GM18505 (cell line): ENCODE measurements around the gene USH1G.
"Not testable (repeated sequence)": the region's sequence is repeated elsewhere in the genome, so short reads cannot be mapped to it uniquely, and the experiment has no call there.

ENCODE experiments used
- ATAC-seq: cut with Tn5 transposase; IDR thresholded peaks from one replicate; pipeline ENCODE4 v1.9.1; 2021; ENCODE audit not compliant: unreplicated experiment
- POLR2A ChIP-seq: IDR thresholded peaks from 4 replicates; pipeline ENCODE4 v1.6.1; 2011; ENCODE audit warnings: borderline replicate concordance; ENCODE audit not compliant: insufficient read depth, insufficient read length; ENCODE audit errors: extremely low read depth

USH1G gene

GRCh38 chr17:74873874-74874614 lies 49.0 kb downstream of the USH1G start:
- ATAC-seq: no peak
- no peak for TF ChIP-seq POLR2A

GRCh38 chr17:74873037-74873873 lies 49.8 kb downstream of the USH1G start:
- TF ChIP-seq POLR2A: peak; percentile 97
- peak; percentile 84 for ATAC-seq

GRCh38 chr17:74872313-74873036 lies 50.6 kb downstream of the USH1G start, which contains the start of gene FDXR:
Gene FDXR (minus strand): TSS chr17:74872994. CDS start chr17:74872944, 50 bp downstream.
- ATAC-seq: peak; percentile 23
- peak; percentile 71 for TF ChIP-seq POLR2A

- no peak for ATAC-seq
- TF ChIP-seq POLR2A: no peak
Measured at GRCh38 chr17:74871356-74872076, 51.5 kb downstream of the USH1G start.

GRCh38 chr17:74870512-74870911 lies 52.5 kb downstream of the USH1G start:
- no peak for ATAC-seq
- no peak for TF ChIP-seq POLR2A

GRCh38 chr17:74870028-74870427 lies 53.0 kb downstream of the USH1G start:
- not testable (repeated sequence) for ATAC-seq

- no peak for ATAC-seq
- no peak for TF ChIP-seq POLR2A
Measured at GRCh38 chr17:74868908-74869255, 54.2 kb downstream of the USH1G start.

- no peak for TF ChIP-seq POLR2A
- ATAC-seq: no peak
Measured at GRCh38 chr17:74868251-74868907, 54.7 kb downstream of the USH1G start.

GRCh38 chr17:74866198-74866835 lies 56.7 kb downstream of the USH1G start:
- TF ChIP-seq POLR2A: no peak
- ATAC-seq: no peak
